HUES48 (cell line): ENCODE results near the gene MRC1.
A peak's percentile ranks its signal among the peaks of the same experiment; 100 is the strongest.

Experiments used
- H3K27ac ChIP-seq: one replicate; pipeline ENCODE4 v1.7.0; 2013; ENCODE audit warnings: low read depth, low read length, inconsistent platforms
- H3K27me3 ChIP-seq: 2 replicates; pipeline ENCODE4 v1.6.1; 2013; ENCODE audit warnings: mild to moderate bottlenecking, low read length; ENCODE audit not compliant: control insufficient read depth, insufficient read depth
- H3K36me3 ChIP-seq: 2 replicates; pipeline ENCODE4 v1.6.1; 2013; ENCODE audit warnings: low read length; ENCODE audit not compliant: control insufficient read depth, insufficient read depth
- H3K4me1 ChIP-seq: 2 replicates; pipeline ENCODE4 v1.6.1; 2013; ENCODE audit warnings: mild to moderate bottlenecking, low read length; ENCODE audit not compliant: control insufficient read depth, insufficient read depth
- H3K4me3 ChIP-seq: 2 replicates; pipeline ENCODE4 v1.5.1; 2013; ENCODE audit warnings: mild to moderate bottlenecking, low read depth, low read length
- H3K9ac ChIP-seq: 2 replicates; pipeline ENCODE4 v1.6.1; 2013; ENCODE audit warnings: mild to moderate bottlenecking, low read depth, low read length, moderate library complexity
- H3K9me3 ChIP-seq: 2 replicates; pipeline ENCODE4 v1.6.1; 2013; ENCODE audit warnings: low read length; ENCODE audit not compliant: control insufficient read depth, insufficient read depth

Gene MRC1

DNA sequence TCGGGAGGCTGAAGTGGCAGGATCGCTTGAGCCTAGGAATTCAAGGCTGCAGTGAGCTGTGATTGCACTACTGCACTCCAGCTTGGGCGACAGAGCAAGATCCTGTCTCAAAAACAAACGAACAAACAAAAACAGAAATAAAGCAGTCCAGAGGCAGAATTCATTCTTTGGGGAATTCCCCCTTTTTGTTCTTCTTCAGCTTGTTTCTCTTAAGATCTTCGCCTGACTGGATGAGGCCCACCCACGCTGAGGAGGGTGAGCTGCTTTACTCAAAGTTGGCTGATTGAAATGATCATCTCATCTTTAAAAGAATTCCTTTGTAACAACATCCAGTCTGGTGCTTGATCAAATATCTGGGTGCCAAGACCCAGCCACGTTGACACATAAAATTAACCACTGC is 10.7 kb downstream of the MRC1 start:
- no peaks in the 10 kb centered on the region for H3K9me3 ChIP-seq
- H3K4me1 ChIP-seq = no peaks in the 10 kb centered on the region
- H3K9ac ChIP-seq = no peak overlapping the region
- no peak overlapping the region for H3K27ac ChIP-seq
- H3K4me3 ChIP-seq = no peak overlapping the region
- H3K27me3 ChIP-seq = no peaks in the 10 kb centered on the region
- no peaks in the 10 kb centered on the region for H3K36me3 ChIP-seq

DNA sequence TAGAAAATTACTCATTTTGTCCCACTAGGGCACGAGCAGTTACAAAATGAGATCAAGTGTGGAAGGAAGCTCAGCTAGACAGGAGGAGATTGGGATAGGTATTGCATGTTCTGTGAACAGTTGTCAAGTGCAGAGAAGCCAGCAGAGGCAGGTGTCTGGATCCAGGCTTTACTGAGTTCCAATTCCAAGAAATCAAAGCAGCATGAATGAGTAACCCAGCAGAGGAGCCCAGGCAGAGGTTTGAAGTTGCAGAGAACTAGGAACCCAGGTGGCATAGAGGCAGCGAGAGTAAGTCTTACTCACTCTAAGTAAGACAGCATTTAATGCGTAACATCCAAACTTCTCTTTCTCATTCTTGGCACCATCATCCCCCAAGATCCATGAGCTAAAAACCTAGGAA is 11.8 kb downstream of the MRC1 start:
- Histone ChIP-seq H3K4me3 (no peak overlapping the region), H3K27ac (no peak overlapping the region), H3K27me3 (no peaks in the 10 kb centered on the region), H3K4me1 (no peaks in the 10 kb centered on the region), H3K9ac (no peak overlapping the region), H3K9me3 (no peaks in the 10 kb centered on the region), H3K36me3 (no peaks in the 10 kb centered on the region)

DNA sequence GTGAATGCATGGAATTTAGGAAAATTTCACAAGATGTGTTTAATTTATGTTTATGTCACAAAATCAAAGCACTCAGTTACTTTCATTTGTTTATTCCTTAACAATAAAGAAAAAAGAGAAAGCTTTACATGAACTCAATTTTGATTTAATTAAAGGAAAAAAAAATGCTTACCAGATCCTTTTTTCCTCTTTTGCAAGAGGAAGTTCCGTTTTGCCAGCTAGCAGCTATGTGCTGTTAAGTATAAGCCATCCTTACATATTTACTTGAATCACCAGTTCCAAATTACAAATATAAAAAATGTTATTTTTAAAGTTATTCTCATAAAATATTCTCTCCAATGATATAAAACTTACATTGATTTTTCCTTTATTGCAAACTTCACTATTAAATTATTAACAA is 12.7 kb downstream of the MRC1 start:
- Histone ChIP-seq H3K27me3 (no peaks in the 10 kb centered on the region), H3K9ac (no peak overlapping the region), H3K27ac (no peak overlapping the region), H3K4me3 (no peak overlapping the region), H3K36me3 (no peaks in the 10 kb centered on the region), H3K9me3 (no peaks in the 10 kb centered on the region), H3K4me1 (no peaks in the 10 kb centered on the region)

DNA sequence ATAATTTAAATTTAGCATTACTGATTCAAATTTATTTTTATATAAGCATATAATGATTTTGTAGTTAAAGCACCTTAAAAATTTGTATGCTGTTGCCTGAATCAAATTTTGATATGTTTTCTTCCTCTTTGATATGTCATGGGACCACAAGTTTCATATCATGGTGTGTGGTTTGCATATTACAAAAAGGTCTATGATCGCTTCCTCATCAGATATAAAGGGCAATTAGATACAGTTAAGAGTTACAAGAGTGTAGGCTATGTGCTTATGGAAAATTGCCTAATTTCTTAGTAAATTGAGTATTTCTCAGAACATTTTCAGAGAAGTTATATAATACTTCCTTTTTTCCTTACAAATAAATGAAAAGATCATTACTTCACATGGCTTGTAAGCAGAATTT is 22.2 kb downstream of the MRC1 start:
- Histone ChIP-seq H3K4me1 (no peaks in the 10 kb centered on the region), H3K27me3 (no peaks in the 10 kb centered on the region), H3K36me3 (no peaks in the 10 kb centered on the region), H3K9ac (no peak overlapping the region), H3K27ac (no peak overlapping the region), H3K9me3 (no peaks in the 10 kb centered on the region), H3K4me3 (no peak overlapping the region)

DNA sequence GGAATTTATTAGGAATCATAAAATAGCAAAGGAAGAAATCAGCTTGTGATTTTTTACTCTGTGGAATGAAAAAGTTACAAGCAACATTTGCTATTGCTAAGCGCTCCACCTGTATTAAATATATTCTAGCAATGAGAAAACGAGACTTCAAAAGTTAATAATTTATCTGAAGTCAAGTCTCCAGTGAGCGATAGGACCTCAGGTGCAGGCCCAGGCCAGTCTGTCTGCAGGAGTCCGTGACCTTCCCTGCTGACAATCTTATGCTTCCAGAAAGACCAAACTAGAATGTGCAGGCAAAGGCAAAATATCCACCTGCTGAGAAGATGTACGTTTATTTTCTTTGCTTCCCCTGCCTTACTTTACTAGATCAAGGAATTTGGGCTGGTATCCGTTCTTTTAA is 22.7 kb downstream of the MRC1 start:
- H3K27me3 ChIP-seq = no peaks in the 10 kb centered on the region
- H3K9me3 ChIP-seq = no peaks in the 10 kb centered on the region
- no peaks in the 10 kb centered on the region for H3K36me3 ChIP-seq
- H3K4me3 ChIP-seq = no peak overlapping the region
- H3K4me1 ChIP-seq = no peaks in the 10 kb centered on the region
- H3K27ac ChIP-seq = no peak overlapping the region
- no peak overlapping the region for H3K9ac ChIP-seq

DNA sequence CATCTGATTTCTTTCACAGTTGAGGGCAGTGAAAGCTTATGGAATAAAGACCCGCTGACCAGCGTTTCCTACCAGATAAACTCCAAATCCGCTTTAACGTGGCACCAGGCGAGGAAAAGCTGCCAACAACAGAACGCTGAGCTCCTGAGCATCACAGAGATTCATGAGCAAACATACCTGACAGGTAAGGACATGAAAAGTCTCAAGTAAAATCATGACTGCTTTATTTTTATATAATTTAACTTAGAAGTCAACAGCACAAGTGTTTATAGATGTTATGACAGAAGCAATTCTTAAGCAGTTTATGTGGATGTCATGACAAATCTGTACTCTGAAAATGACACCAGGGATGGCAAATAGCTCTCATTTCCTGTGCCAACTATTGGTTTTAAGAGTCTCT is 24.5 kb downstream of the MRC1 start:
- Histone ChIP-seq H3K4me3 (no peak overlapping the region), H3K27ac (no peak overlapping the region), H3K27me3 (no peaks in the 10 kb centered on the region), H3K4me1 (no peaks in the 10 kb centered on the region), H3K36me3 (no peaks in the 10 kb centered on the region), H3K9ac (no peak overlapping the region), H3K9me3 (no peaks in the 10 kb centered on the region)

DNA sequence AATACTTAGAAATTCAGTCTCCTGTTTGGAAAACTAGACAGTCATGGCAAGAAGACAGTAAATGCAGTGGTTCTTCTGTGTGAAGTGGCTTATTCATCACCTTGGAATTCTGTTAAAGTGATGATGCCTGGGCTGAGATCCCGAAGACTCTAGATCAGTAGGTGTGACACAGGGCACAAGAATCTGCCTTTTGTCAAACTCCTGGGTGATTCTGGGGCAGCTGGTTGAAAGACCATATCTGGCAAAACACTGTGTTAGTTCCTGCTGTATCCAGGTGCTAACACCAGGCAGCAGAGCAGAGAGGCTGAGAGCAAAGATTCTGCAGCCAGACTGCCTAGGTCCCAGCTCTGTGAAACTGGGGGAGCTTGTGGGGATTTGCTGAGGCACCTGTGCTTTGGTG is 26.5 kb downstream of the MRC1 start:
- Histone ChIP-seq H3K9me3 (no peaks in the 10 kb centered on the region), H3K36me3 (no peaks in the 10 kb centered on the region), H3K9ac (no peak overlapping the region), H3K27me3 (no peaks in the 10 kb centered on the region), H3K4me3 (no peak overlapping the region), H3K4me1 (no peaks in the 10 kb centered on the region), H3K27ac (peak overlapping the region; percentile 63)

DNA sequence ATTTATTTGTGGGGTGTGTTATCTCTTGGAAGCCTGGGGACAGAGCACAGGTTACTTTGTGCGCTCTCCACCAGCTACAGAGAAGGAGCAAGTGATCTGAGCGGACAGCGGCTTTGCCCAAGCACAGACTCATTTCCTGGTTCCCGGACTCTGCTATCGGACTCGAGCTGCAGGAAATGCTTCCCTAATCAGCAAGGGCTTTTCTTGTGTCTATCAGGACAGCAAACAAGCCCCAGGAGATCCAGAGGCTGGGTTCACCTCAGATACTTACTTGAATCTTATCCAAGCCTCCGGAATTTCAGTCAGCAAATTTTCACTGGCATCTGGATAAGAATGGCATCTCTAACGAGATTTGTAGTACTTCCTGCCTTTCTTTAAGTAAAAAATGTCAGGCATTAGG is 27.8 kb downstream of the MRC1 start:
- no peaks in the 10 kb centered on the region for H3K27me3 ChIP-seq
- H3K9ac ChIP-seq = no peak overlapping the region
- H3K4me3 ChIP-seq = no peak overlapping the region
- peak overlapping the region; percentile 42 for H3K27ac ChIP-seq
- no peaks in the 10 kb centered on the region for H3K36me3 ChIP-seq
- H3K9me3 ChIP-seq = no peaks in the 10 kb centered on the region
- H3K4me1 ChIP-seq = no peaks in the 10 kb centered on the region

DNA sequence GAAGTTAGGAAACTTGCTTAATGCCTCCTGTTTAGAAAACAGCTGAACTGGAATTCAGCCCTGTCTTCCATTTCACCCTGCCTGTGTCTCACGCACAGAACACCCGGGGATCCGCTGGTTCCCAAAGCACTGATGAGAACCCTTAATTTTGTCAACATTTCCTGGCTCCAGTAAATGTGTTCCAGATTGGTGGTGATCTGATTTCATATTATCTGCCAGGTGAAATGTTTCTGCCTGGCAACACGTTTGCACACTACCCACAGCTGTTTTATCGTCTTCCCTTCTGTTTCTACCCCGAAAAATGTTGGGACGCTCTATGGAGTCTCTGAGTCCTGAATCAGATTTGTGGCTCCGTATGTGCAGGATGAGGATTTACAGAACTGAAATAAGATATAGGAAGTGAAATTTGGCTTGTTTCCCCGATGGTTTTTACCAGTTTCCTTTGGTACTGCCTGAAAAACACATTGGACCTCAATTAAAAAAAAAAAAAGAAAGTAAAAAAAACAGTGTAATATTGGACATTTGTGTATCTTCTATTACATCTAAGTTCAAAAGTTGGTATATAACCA is 29.0 kb downstream of the MRC1 start:
- H3K9ac ChIP-seq = no peak overlapping the region
- H3K27me3 ChIP-seq = no peaks in the 10 kb centered on the region
- no peak overlapping the region for H3K4me3 ChIP-seq
- H3K4me1 ChIP-seq = no peaks in the 10 kb centered on the region
- no peaks in the 10 kb centered on the region for H3K9me3 ChIP-seq
- H3K36me3 ChIP-seq = no peaks in the 10 kb centered on the region
- no peak overlapping the region for H3K27ac ChIP-seq

DNA sequence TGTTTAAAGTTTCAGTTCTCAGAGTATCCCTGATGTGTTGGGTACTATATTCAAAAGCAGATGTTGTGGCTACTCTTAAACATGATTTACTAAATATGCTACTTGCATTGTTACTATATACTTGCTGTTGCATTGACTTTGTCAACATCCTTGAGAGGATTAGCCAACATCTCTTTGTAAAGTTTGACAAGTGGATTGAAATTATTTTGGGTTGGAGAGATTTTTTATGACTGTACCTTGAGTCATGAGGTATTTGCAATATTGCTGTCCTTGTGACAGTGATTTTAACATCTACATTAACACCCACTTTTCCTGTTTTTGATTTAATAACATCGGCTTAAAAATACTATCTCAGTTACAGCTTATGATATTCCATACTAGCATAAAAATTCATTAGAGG is 31.9 kb downstream of the MRC1 start:
- Histone ChIP-seq H3K36me3 (no peaks in the 10 kb centered on the region), H3K4me1 (no peaks in the 10 kb centered on the region), H3K27ac (no peak overlapping the region), H3K9ac (no peak overlapping the region), H3K4me3 (no peak overlapping the region), H3K27me3 (no peaks in the 10 kb centered on the region), H3K9me3 (no peaks in the 10 kb centered on the region)

DNA sequence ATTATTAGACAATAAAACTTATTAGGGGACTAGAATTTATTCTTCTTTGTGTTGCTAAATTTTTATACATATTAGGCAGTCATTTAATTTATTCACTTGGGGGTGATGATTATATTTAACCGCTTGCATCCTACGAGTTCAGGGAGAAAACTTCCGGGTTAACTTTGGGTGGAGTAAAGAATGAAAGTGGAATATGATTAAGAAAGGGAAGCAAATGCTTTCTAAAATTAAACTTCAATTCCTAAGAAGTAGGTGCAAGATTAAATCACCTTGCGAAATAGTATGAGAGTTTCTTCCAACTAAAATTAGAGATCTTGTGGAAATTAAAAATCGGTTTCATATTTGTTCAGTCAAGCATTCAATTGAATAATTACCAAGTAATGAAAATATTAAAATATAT is 33.5 kb downstream of the MRC1 start:
- no peaks in the 10 kb centered on the region for H3K36me3 ChIP-seq
- H3K27me3 ChIP-seq = no peaks in the 10 kb centered on the region
- H3K9ac ChIP-seq = no peak overlapping the region
- H3K4me3 ChIP-seq = no peak overlapping the region
- H3K27ac ChIP-seq = no peak overlapping the region
- no peaks in the 10 kb centered on the region for H3K9me3 ChIP-seq
- H3K4me1 ChIP-seq = no peaks in the 10 kb centered on the region
